GM21367 (cell line): ENCODE results near the gene OLFML3.

Experiments
- ATAC-seq: cut with Tn5 transposase; IDR thresholded peaks from one replicate; pipeline ENCODE4 v1.9.1; 2021; ENCODE audit not compliant: unreplicated experiment

Gene OLFML3

GRCh38 chr1:114023377-114023776, 44.1 kb downstream of the OLFML3 start:
- ATAC-seq = no peak

GRCh38 chr1:114024049-114024448, 44.8 kb downstream of the OLFML3 start:
- no peak for ATAC-seq

GRCh38 chr1:114025609-114026401, 46.5 kb downstream of the OLFML3 start:
- no peak for ATAC-seq

GRCh38 chr1:114026797-114027196, 47.5 kb downstream of the OLFML3 start:
- no peak for ATAC-seq
